ENCODE results near the gene FKBP2.

Gene FKBP2

GRCh38 chr11:64286801-64287159, 45.9 kb downstream of the FKBP2 start:
- DNase-seq = no peak

GRCh38 chr11:64287676-64288352, 46.9 kb downstream of the FKBP2 start:
- no peak for DNase-seq

- DNase-seq = no peak
Measured at GRCh38 chr11:64288353-64288750, 47.5 kb downstream of the FKBP2 start.

- no peak for DNase-seq
Measured at GRCh38 chr11:64289002-64289564, 48.2 kb downstream of the FKBP2 start.

- DNase-seq = no peak
Measured at GRCh38 chr11:64290352-64291261, 49.7 kb downstream of the FKBP2 start.

GRCh38 chr11:64291262-64291751, 50.4 kb downstream of the FKBP2 start, which contains the start of gene KCNK4:
Gene KCNK4, plus strand, starts transcription at chr11:64291302. Its CDS starts 1,717 bp downstream, at chr11:64293019.
- DNase-seq = no peak

GRCh38 chr11:64291752-64292459, 51.0 kb downstream of the FKBP2 start:
- DNase-seq = no peak

- no peak for DNase-seq
Measured at GRCh38 chr11:64292460-64293254, 51.8 kb downstream of the FKBP2 start.
